GM19395 (cell line): Measurements from ENCODE around the gene WDR11.
"Not testable (repeated sequence)": the region's sequence is repeated elsewhere in the genome, so short reads cannot be mapped to it uniquely, and the experiment has no call there.

ENCODE experiments used
- ATAC-seq: cut with Tn5 transposase; IDR thresholded peaks from one replicate; pipeline ENCODE4 v1.9.1; 2021; ENCODE audit warnings: mild to moderate bottlenecking, moderate library complexity; ENCODE audit not compliant: unreplicated experiment

Gene WDR11

GRCh38 chr10:120854388-120854787 is 3.2 kb downstream of the WDR11 start:
- no peak for ATAC-seq

DNA sequence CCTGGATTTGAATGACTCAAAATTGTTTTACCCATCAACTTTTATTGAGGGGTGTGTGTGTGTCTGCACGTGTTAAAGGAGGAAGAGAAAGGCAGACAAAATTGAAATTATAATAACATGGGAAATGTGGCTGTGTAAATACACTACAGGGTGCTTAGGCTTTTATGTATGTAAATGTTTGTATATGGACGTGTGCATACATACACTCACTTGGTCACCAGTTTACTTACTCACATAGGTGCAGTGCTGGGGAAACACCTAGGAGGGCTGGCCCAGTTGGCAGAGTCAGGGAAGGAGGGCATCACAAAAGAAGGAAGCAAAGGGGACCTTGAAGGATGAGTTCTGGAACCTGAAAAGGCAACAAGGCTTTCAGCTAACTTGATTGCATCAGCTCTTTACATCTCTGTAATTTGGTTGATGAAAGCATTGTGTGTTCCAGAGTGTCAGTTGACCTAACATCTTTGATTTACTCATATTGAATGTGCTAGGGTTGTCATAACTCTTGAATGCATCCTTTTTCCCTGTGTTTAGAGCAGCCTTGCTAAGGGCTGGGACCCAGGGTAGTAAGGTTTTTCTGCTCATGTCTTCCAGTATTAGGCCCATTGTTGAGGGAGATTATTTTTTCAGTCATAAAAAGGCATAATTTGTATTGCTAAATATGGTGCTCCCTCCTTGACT is 10.2 kb downstream of the WDR11 start:
- no peak for ATAC-seq

DNA sequence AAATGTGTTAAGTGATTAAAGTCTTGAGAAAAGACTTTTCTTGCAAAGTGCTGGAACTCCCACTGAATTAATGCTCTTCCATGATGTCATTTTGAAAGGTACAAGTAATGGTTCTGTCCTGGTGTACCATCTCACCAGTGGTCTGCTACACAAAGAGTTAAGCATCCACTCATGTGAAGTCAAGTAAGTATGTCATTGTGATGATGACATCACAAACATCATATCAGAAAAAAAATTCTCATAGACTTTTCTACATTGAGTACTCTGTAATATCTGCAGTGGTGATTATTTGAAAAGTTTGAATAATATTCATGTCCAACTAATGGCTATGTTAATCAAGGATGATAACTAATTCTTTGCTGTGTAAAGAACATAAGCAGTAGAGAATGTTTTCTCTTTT is 22.6 kb downstream of the WDR11 start:
- no peak for ATAC-seq

GRCh38 chr10:120883071-120883470 is 31.9 kb downstream of the WDR11 start:
- no peak for ATAC-seq

DNA sequence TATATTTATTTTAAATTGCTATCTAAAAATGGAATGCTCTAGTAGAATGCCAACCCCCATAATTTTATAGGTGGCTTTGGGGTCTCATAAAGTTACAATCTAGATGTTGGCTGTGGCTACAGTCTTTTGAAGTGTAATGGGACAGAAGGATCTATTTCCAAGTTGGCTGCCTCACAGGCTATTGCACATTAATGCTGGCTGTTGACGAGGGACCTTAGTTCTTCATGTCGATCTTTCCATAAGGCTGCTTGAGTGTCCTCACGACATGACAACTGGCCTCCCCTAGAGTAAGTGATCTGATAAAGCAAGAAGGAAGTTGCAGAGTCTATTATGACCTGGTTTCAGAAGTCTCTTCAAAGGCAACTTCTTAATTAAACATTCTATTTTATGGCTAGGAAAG is 36.3 kb downstream of the WDR11 start:
- no peak for ATAC-seq

- no peak for ATAC-seq
Observed at GRCh38 chr10:120891365-120891764, 40.2 kb downstream of the WDR11 start.

- no peak for ATAC-seq
Observed at GRCh38 chr10:120894556-120894955, 43.4 kb downstream of the WDR11 start.

GRCh38 chr10:120897343-120897742 is 46.2 kb downstream of the WDR11 start:
- no peak for ATAC-seq

- no peak for ATAC-seq
Observed at GRCh38 chr10:120905268-120905667, 54.1 kb downstream of the WDR11 start.

GRCh38 chr10:120917521-120918250 is 66.5 kb downstream of the WDR11 start:
- no peak for ATAC-seq

DNA sequence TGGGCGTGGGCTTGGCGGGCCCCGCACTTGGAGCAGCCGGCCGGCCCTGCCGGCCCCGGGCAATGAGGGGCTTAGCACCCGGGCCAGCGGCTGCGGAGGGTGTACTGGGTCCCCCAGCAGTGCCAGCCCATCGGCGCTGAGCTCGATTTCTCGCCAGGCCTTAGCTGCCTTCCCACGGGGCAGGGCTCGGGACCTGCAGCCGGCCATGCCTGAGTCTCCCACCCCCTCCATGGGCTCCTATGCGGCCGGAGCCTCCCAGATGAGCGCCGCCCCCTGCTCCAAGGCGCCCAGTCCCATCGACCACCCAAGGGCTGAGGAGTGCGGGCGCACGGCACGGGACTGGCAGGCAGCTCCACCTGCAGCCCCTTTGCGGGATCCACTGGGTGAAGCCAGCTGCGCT is 72.7 kb downstream of the WDR11 start:
- ATAC-seq = not testable (repeated sequence)

GRCh38 chr10:120926611-120927010 is 75.4 kb downstream of the WDR11 start:
- ATAC-seq = no peak

DNA sequence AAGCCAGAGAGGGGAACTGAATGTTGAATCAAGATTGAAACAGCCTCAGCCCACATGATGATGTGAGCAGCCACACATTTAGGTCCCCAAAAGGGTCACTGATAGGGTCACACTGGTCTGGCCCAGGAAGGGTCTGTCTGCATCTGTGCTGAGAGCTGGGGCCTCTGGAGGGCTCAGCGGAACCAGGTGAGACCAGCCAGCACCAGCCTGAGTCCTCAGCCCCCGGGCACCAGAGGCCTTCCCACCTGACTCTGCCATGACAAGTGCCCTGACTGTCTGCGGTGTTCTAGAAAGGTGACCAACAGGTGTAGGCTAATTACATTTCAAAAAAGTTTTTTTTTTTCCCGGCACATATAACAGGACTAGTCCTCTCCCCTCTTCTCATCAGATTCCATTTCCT is 76.2 kb downstream of the WDR11 start:
- ATAC-seq = no peak

DNA sequence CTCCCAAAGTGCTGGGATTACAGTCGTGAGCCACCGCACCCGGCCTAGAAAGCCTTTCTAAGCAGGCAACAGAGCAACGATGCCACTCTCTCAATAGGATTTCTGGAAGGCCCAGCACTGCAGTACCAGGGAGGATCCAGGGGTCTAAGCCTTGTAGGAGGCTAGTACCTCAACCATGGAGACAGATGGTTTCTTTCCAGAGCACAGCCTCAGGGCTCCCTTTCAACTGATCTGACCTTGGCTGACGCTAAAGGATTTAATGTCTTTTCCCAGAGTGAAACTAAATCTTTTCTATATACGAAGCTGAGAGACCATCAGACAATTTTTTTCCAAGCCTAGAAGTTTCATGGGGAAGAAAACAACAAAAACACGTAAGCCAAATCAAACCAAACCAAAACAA is 78.0 kb downstream of the WDR11 start:
- ATAC-seq = no peak

DNA sequence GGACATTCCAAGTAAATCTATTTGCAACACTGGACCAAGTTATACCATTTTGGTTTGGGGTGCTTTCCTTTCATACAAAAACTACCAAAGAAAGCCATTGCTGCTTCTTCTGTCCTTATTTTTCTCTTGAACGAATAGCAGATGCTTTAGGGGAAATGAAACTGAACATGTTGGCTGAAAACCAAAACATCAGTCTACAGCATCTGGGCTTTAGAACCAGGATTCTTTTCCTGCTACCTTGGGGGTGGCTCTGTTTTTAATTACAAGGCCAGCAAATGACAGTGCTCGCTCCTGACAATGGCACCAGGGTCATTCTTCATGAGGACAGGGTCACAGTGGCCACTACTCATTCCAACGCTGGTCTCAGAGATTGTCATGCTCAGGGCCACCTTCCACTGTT is 80.3 kb downstream of the WDR11 start:
- no peak for ATAC-seq

GRCh38 chr10:120931999-120932398 is 80.8 kb downstream of the WDR11 start:
- ATAC-seq = no peak

- ATAC-seq = no peak
Observed at GRCh38 chr10:120938822-120939221, 87.7 kb downstream of the WDR11 start.

DNA sequence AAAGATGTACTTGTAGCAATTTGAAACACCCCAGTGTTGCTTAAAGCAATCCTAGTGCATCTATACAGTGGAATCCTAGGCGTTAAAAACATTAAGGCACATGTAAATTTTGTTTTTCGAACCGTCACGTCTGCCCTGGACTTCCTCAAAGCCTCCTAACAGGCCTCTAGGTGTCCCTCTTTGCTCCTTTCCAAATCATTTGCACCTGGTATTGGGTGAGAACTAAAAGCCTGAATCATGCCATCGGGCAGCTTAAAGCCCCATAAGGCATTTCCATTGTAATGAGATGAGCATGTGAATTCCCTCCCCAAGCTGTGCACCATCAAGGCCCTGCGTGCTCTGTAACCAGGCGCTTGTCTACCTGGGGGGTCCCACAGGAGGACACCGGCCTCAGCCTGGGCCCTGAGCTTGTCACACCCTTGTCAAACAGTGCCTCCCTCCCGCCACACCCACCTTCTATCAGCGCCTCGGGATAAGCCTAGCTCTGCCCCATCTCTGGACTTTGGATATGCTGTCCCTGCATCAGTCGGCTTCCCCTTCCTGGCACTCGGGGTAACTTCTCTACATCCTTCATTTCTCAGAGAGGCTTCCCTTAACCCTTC is 89.2 kb downstream of the WDR11 start:
- no peak for ATAC-seq

GRCh38 chr10:120941501-120941900 is 90.3 kb downstream of the WDR11 start:
- ATAC-seq = no peak

- ATAC-seq = peak; percentile 97
Observed at GRCh38 chr10:120942806-120943413, 91.7 kb downstream of the WDR11 start.

- no peak for ATAC-seq
Observed at GRCh38 chr10:120943542-120943941, 92.4 kb downstream of the WDR11 start.
